Hematopoietic multipotent progenitor cell treated with erythropoietin and hydrocortisone succinate and interleukin-3 and kit ligand, for 4 days (in vitro differentiated cells): ENCODE results near the gene NHP2.

Experiments used
- DNase-seq: peaks from one replicate; pipeline ENCODE4 v3.0.0-alpha.2; 2015

NHP2 gene

DNA sequence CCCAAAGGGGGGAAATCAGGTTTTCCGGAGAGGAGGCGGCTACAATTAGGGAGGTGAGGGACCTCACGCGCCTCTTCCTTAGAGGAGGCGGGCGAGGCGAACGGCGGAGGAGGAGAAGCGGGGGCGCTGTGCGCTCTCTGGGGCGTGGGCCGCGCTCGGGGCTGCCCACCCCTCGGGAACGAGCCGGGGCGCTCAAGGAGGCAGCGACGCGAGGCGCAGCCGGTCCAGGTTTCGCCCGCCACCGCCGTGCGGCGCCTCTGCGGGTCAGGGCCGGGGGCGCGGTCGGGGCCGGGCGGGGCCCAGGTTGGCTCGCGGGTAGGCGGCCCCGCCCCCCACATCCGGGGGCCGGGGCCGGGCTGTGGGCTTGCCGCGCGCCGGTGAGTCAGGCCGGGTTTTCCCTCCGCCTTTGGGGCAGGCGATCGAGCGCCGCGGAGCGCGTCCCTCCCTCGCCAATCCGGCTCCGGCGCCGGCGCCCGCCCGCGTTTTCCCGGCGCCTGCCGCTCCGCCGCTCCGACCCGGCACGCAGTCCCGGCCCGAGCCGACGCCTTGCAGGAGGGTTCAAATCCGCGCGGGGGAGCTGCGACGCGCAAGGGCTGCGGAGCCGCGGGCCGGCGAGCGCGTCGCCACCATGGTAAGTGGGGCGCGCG, 40.4 kb downstream of the NHP2 start, which contains the start of gene N4BP3:
TSS of gene N4BP3 (plus strand) at position 392 of the 647 bp plus-strand sequence. CDS start 6,052 bp downstream, outside the sequence.
- DNase-seq = peak; percentile 84

DNA sequence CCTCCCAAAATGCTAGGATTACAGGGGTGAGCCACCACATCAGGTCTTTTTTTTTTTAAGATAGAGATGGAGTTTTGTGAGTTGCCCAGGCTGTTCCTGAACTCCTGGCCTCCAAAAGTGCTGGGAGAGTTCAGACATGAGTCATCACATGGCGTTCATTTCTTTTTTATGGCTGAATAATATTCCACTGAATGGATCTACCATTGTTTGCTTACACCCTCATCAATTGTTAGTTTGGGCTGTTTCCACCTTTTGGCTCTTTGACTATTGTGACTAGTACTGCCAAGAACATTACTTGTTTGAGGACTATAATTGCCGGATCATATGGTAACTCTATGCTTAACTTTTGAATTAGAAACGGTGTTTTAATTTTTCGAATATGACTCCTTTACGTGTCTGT, 41.1 kb downstream of the NHP2 start:
- DNase-seq = no peak

DNA sequence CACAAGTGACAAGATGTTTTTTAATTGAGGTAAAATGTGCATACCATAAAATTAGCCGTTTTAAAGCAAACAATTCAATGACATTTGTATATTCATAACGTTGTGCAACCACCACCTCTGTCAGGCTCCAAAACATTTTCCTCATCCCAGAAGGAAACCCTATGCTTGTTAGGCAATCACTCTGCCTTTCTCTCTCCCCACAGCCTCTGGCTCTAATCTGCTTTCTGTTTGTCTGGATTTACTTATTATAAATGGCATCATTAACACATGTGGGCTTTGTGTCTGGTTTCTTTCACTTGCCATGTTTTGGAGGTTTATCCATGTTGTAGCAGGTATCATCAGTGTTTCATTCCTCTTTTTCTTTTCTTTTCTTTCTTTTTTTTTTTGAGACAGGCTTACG, 41.8 kb downstream of the NHP2 start:
- no peak for DNase-seq

DNA sequence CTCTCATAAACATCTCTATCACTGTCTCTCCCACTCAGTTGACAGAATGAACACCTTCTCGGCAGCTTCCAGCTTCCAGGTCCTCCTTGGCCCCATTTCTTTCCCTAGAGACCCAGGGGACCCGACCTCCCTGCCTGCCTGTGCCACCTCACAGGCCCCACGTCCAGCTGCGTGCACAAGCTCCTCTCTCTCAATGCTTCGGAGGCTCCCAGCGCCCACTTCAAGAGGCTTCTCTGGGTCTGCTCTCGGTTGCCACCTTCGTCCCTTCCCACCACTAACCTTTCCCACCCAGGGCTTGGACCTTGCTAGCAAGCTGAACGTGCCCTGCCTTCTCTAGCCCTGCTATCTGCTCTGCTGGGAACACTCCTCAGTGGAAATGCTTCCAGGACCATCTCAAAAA, 43.2 kb downstream of the NHP2 start:
- DNase-seq = no peak

DNA sequence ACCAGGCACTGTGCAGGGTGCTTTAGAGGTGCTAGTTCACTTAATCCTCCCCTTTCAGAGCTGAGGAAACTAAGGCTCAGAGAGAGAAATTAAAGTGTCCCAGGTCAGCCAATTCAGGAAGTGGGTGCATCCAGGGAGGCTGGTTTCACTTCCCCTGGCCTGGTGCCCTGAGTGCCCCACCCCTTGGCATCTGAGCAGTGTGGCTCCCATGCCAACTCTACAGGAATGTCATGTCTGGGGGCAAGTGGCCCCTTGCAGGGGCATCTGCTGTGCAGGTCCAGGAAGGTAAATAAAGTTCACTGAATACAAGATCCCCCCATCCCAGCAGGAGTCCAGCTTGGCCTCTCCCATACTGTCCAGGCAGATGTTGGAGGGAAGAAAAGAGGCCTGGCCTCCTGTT, 44.7 kb downstream of the NHP2 start:
- DNase-seq = no peak

DNA sequence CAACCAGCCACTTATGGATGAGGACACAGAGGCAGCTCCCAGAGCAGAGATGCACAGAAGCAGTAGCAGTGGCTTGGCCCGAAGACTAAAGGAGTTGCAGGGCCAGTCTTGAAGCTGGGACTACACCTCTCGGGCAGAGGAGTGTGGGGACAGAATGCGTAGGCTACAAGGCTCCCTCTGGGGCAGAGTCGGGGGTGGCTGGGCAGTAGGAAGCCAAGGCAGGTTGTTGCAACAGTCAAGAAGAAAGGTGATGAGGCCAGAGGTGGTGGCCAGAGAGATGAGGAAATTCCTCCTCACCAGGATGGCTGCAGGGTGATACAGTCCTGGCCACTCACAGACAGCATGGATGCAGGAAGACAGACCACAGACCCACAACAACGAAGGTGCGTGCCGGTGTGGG, 45.2 kb downstream of the NHP2 start:
- no peak for DNase-seq

DNA sequence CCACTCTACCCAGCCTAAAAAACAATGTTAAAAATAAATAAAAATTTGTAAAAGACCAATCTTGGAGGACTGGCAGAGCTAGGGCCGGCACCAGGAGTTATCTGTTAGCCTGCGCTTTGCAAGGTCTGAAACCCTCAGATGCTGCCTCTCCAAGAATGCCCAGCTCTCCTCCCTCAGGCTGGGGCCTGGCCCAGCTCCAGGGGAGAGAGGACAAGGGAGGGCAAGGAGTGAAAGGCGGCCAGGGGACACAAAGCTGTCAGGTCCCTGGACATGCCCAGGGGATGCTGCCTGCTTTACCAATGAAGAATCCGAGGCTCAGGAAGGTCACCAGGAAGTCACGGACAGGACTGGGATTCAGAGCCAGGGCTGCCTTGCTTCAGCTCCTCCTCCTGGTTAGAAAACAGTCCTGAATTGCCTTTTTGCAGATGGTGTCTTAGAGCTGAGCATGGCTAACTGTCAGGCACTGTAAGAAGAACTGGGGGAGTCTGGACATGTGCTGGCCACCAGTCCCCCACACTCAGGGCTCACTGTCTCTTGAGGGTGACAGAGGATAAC, 45.9 kb downstream of the NHP2 start:
- DNase-seq = no peak

DNA sequence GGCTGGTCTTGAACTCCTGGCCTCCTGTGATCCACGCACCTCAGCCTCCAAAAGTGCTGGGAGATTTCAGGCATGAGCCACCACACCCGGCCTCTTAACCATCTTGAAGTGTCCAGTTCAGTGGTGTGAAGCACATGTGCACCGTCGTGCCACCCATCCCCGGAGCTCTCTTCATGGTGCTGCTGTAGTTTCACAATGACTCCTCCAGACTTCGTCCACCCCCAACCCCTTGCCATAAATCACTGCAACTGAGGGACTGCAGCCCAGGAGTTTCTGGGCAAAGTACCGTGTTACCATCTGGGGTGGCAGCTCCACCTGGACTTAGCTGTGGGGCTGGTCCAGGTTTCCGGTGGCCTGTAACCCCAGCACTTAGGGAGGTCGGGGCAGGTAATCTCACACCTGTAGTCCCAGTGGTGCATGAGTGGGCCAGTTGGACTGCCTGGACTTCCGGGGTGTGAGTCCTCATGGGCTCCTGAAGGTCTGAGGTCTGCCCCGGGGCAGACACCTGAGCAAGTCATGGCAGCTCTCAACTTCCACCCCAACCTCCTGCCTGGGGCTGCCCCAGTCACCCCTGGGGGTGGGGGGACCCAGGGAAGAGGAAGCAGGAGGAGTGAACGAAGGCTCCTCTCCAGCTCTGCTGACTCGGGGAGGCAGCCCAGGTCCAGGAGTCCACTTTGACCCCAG, 47.0 kb downstream of the NHP2 start:
- no peak for DNase-seq

DNA sequence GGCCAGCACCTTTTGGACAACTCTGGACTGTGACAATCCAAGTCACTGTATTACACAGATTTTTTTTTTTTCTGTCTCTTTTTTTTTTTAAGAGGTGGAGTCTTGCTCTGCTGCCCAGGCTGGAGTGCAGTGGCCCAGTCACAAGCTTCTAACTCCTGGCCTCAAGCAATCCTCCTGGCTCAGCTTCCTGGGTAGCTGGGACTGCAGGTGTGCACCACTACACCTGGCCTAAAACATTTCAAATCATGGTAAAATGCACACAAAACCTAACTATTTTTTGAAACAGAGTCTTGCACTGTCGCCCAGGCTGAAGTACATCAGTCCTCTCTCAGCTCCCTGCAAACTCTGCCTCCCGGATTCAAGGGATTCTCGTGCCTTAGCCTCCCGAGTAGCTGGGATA, 47.6 kb downstream of the NHP2 start:
- no peak for DNase-seq

DNA sequence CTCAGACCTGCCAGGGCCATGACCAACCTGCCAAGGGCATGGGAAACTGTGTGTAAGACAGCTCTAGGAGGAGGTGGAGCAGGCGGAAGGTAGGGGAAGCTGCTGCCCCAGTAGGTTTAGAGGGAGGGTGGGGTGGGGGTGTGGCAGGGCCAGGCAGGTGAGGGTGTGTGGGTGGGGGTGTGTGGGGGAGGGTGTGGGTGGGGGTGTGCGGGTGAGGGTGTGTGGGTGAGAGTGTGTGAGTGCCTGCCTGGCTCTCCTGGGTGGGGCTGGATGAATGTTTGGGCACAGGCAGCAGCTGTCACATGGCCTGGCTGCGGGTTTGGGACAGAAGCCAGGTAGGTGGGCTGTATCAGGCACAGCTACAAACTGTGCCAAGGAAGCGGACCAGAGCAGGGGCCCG, 49.2 kb downstream of the NHP2 start:
- peak; percentile 63 for DNase-seq

DNA sequence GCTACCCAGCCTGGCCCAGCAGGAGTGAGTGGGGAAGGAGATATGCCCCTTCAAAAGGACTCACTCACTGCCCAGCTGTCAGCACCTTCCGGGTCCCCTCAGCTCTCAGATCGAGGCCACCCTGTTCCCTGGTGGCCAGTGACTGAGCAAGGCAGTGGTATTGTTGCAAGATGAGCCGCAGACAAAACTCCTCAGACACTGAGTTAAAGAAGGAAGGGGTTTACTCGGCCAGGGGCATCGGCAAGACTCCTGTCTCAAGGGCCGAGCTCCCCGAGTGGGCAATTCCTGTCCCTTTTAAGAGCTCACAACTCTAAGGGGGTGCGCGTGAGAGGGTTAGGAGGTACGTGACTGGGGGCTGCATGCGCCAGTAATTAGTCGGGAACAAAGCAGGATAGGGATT, 50.1 kb downstream of the NHP2 start:
- DNase-seq = no peak
